Osteoblast (primary cell): ENCODE data around the gene OR6B1. TPM values are rescaled to one million over a fixed set of nuclear protein-coding genes. Genes with fewer than 3 reads are reported as not detected.

ENCODE experiments used
- DNase-seq: peaks from one replicate; pipeline ENCODE4 v3.0.0; 2011; ENCODE audit warnings: low spot score, mixed read lengths; ENCODE audit not compliant: insufficient read length; ENCODE audit errors: missing footprints
- H2AFZ ChIP-seq: 2 replicates; pipeline ENCODE4 v1.6.0; 2011; ENCODE audit warnings: mild to moderate bottlenecking, low read length
- H3K27ac ChIP-seq: 2 replicates; pipeline ENCODE4 v1.5.1; 2011; ENCODE audit warnings: mild to moderate bottlenecking, low read depth, low read length, moderate library complexity
- H3K27me3 ChIP-seq: 2 replicates; pipeline ENCODE4 v1.6.0; 2012; ENCODE audit warnings: mild to moderate bottlenecking, control low read depth, inconsistent platforms, low read length, moderate library complexity; ENCODE audit not compliant: insufficient read depth
- H3K36me3 ChIP-seq: 2 replicates; pipeline ENCODE4 v1.5.1; 2011; ENCODE audit warnings: mild to moderate bottlenecking, low read length, control low read depth, moderate library complexity; ENCODE audit not compliant: insufficient read depth
- H3K4me1 ChIP-seq: 2 replicates; pipeline ENCODE4 v1.5.1; 2011; ENCODE audit warnings: mild to moderate bottlenecking, low read length, control low read depth, moderate library complexity; ENCODE audit not compliant: insufficient read depth
- H3K4me2 ChIP-seq: 2 replicates; pipeline ENCODE4 v1.6.0; 2011; ENCODE audit warnings: mild to moderate bottlenecking, low read length; ENCODE audit not compliant: insufficient read depth
- H3K4me3 ChIP-seq: fragments of 200-600 bp; sonication (generic); 3 replicates; pipeline ENCODE4 v1.5.1; 2012; ENCODE audit warnings: mild to moderate bottlenecking, low read length, inconsistent platforms; ENCODE audit not compliant: insufficient read depth
- H3K79me2 ChIP-seq: 2 replicates; pipeline ENCODE4 v1.6.0; 2012; ENCODE audit warnings: mild to moderate bottlenecking, low read length, control low read depth, inconsistent platforms; ENCODE audit not compliant: insufficient read depth
- H3K9me3 ChIP-seq: 2 replicates; pipeline ENCODE4 v1.5.1; 2011; ENCODE audit warnings: low read depth, low read length, control low read depth
- H4K20me1 ChIP-seq: 2 replicates; pipeline ENCODE4 v1.6.0; 2012; ENCODE audit warnings: mild to moderate bottlenecking, low read length, control low read depth; ENCODE audit not compliant: insufficient read depth
- CTCF ChIP-seq: IDR thresholded peaks from 2 replicates; pipeline ENCODE4 v1.5.1; 2011; ENCODE audit warnings: mild to moderate bottlenecking, low read depth, low read length, moderate library complexity; ENCODE audit errors: extremely low read depth
- total RNA-seq: library from RNA; depleted of rRNA; stranded (reverse); fragments of >200 nt; gene quantifications from 2 replicates; pipeline ENCODE4 v1.2.3, GENCODE V29; 2012

OR6B1 gene
- total RNA-seq, 1 donor = not detected

GRCh38 chr7:143987513-143987912 lies 12.6 kb upstream of the OR6B1 start:
- Histone ChIP-seq H3K36me3 (no peaks in the 10 kb centered on the region), H3K4me1 (peaks cover 15% of the 10 kb centered on the region), H3K79me2 (no peaks in the 10 kb centered on the region), H4K20me1 (no peaks in the 10 kb centered on the region), H3K27ac (no peak overlapping the region), H2AFZ (peak overlapping the region; percentile 62), H3K4me2 (no peak overlapping the region), H3K9me3 (no peaks in the 10 kb centered on the region), H3K27me3 (no peaks in the 10 kb centered on the region), H3K4me3 (no peak overlapping the region)
- no peak for TF ChIP-seq CTCF
- no peak for DNase-seq

GRCh38 chr7:143988976-143989745 lies 11.0 kb upstream of the OR6B1 start:
- Histone ChIP-seq H3K27me3 (no peaks in the 10 kb centered on the region), H3K36me3 (no peaks in the 10 kb centered on the region), H3K79me2 (no peaks in the 10 kb centered on the region), H3K4me3 (no peak overlapping the region), H2AFZ (no peak overlapping the region), H3K4me2 (peak overlapping the region; percentile 5), H3K9me3 (no peaks in the 10 kb centered on the region), H4K20me1 (no peaks in the 10 kb centered on the region), H3K4me1 (peaks cover 15% of the 10 kb centered on the region), H3K27ac (peak overlapping the region; percentile 4)
- DNase-seq = peak; percentile 73
- TF ChIP-seq CTCF = no peak

GRCh38 chr7:143992670-143993069 lies 7.5 kb upstream of the OR6B1 start:
- Histone ChIP-seq H3K4me2 (no peak overlapping the region), H3K79me2 (no peaks in the 10 kb centered on the region), H2AFZ (no peak overlapping the region), H3K27ac (no peak overlapping the region), H3K4me3 (no peak overlapping the region), H3K27me3 (no peaks in the 10 kb centered on the region), H3K36me3 (no peaks in the 10 kb centered on the region), H4K20me1 (no peaks in the 10 kb centered on the region), H3K4me1 (peaks cover 15% of the 10 kb centered on the region), H3K9me3 (no peaks in the 10 kb centered on the region)
- no peak for TF ChIP-seq CTCF
- DNase-seq = no peak

GRCh38 chr7:143993924-143994323 lies 6.2 kb upstream of the OR6B1 start:
- no peak for TF ChIP-seq CTCF
- H3K9me3 ChIP-seq = no peaks in the 10 kb centered on the region
- peaks cover 6% of the 10 kb centered on the region for H3K4me1 ChIP-seq
- no peaks in the 10 kb centered on the region for H3K79me2 ChIP-seq
- DNase-seq = no peak
- H3K36me3 ChIP-seq = no peaks in the 10 kb centered on the region
- no peak overlapping the region for H3K4me3 ChIP-seq
- H2AFZ ChIP-seq = no peak overlapping the region
- H3K27me3 ChIP-seq = no peaks in the 10 kb centered on the region
- H4K20me1 ChIP-seq = no peaks in the 10 kb centered on the region
- no peak overlapping the region for H3K4me2 ChIP-seq
- H3K27ac ChIP-seq = no peak overlapping the region
